ENCODE results near the gene GRK5. TPM values are rescaled to one million over a fixed set of nuclear protein-coding genes. Genes with fewer than 3 reads are reported as not detected.
A peak's percentile ranks its signal among the peaks of the same experiment; 100 is the strongest.

Gene GRK5
- total RNA-seq, 1 donor from 2014 or later: 4.3 TPM

- no peak for DNase-seq (ENCODE audit: low spot score)
- no peaks in the 10 kb centered on the region for H3K27me3 ChIP-seq
- no peak overlapping the region for H3K4me3 Mint-ChIP-seq
- no peaks in the 10 kb centered on the region for H3K36me3 ChIP-seq
- no peaks in the 10 kb centered on the region for H4K20me1 ChIP-seq (ENCODE audit: low read depth)
- no peak overlapping the region for H3K27ac ChIP-seq
- H3K4me3 ChIP-seq: no peak overlapping the region
- H3K27ac Mint-ChIP-seq: no peak overlapping the region
- no peaks in the 10 kb centered on the region for H3K9me3 ChIP-seq (ENCODE audit: low read depth)
- H3K4me2 ChIP-seq: no peak overlapping the region
- H3K9ac ChIP-seq: no peak overlapping the region
- H3K27me3 Mint-ChIP-seq (ENCODE audit: insufficient read depth, low read depth): peaks cover 3% of the 10 kb centered on the region
- no peaks in the 10 kb centered on the region for H3K36me3 Mint-ChIP-seq
- TF ChIP-seq EZH2phosphoT487 (IDR thresholded peaks at IDR 0.05) (no peak), CTCF (IDR thresholded peaks at IDR 0.05) (no peak), EZH2 (IDR thresholded peaks at IDR 0.05) (no peak)
- peaks cover 47% of the 10 kb centered on the region for H3K4me1 Mint-ChIP-seq
- H3K9me3 Mint-ChIP-seq: peaks cover 9% of the 10 kb centered on the region
- H3F3A ChIP-seq (ENCODE audit: low read depth): no peaks in the 10 kb centered on the region
- peaks cover 19% of the 10 kb centered on the region for H3K4me1 ChIP-seq
- H3K79me2 ChIP-seq (ENCODE audit: low read depth): no peaks in the 10 kb centered on the region
- H2AFZ ChIP-seq (replicated peaks): no peak overlapping the region
Observed at GRCh38 chr10:119256030-119256429, 48.7 kb downstream of the GRK5 start.

DNA sequence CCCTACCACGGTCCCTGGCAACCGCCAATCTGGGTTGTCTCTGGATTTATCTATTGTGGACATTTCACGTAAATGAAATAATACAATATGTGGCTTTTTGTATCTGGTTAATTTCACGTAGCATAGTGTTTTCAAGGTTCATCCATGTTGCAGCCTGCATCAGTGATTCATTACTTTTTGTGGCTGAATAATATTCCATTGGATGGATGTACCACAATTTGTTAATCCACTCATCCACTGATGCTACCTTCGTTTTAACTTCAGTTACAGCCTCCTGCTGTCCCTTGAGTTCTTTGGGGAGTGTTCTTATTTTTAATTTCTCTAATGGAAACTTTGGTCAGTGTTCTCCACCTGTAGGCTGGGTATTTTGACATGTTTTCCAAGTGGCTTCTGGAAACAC lies 49.5 kb downstream of the GRK5 start:
- TF ChIP-seq EZH2phosphoT487 (IDR thresholded peaks at IDR 0.05) (no peak), EZH2 (IDR thresholded peaks at IDR 0.05) (no peak), CTCF (IDR thresholded peaks at IDR 0.05) (no peak)
- peaks cover 11% of the 10 kb centered on the region for H3K9me3 Mint-ChIP-seq

DNA sequence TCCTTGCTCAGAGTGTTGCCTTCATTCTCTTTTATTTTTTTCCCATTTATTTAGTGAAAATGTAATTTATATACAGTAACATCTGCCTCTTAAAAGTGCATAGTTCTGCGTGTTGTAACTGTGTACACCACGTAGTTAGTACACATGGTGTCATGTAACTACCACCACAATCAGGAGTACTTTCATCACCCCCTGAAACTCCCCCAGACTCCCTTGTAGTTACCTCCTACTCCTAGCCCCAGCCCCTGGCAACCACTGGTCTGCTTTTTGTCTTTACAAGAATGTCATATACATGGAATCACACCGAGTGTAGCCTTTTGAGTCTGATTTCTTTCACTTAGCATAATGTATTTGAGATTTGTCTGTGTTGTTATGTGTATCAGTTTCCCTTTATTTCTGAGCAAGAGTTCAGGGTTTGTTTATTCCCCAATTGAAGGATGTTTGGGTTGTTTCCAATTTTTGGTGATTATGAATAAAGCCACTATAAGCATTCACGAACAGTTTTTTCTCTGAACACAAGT lies 50.6 kb downstream of the GRK5 start:
- DNase-seq (ENCODE audit: low spot score): no peak
- peaks cover 32% of the 10 kb centered on the region for H3K4me1 Mint-ChIP-seq
- H3K9me3 ChIP-seq (ENCODE audit: low read depth): no peaks in the 10 kb centered on the region
- no peak overlapping the region for H3K4me3 ChIP-seq
- H4K20me1 ChIP-seq (ENCODE audit: low read depth): no peaks in the 10 kb centered on the region
- H3K27me3 ChIP-seq: no peaks in the 10 kb centered on the region
- TF ChIP-seq EZH2phosphoT487 (IDR thresholded peaks at IDR 0.05): no peak
- no peak for TF ChIP-seq CTCF (IDR thresholded peaks at IDR 0.05)
- no peak for TF ChIP-seq EZH2 (IDR thresholded peaks at IDR 0.05)
- no peaks in the 10 kb centered on the region for H3F3A ChIP-seq (ENCODE audit: low read depth)
- no peak overlapping the region for H3K4me2 ChIP-seq
- no peak overlapping the region for H3K9ac ChIP-seq
- H3K4me3 Mint-ChIP-seq: no peak overlapping the region
- H3K36me3 ChIP-seq: no peaks in the 10 kb centered on the region
- H3K9me3 Mint-ChIP-seq: peaks cover 13% of the 10 kb centered on the region
- H3K36me3 Mint-ChIP-seq: peaks cover 4% of the 10 kb centered on the region
- no peaks in the 10 kb centered on the region for H3K79me2 ChIP-seq (ENCODE audit: low read depth)
- no peak overlapping the region for H2AFZ ChIP-seq (replicated peaks)
- H3K4me1 ChIP-seq: peaks cover 18% of the 10 kb centered on the region
- no peak overlapping the region for H3K27ac ChIP-seq
- peaks cover 6% of the 10 kb centered on the region for H3K27me3 Mint-ChIP-seq (ENCODE audit: insufficient read depth, low read depth)
- H3K27ac Mint-ChIP-seq: peak overlapping the region; percentile 54

More for the DNA sequence above, 49.5 kb downstream of the GRK5 start:
- H3F3A ChIP-seq (ENCODE audit: low read depth): no peaks in the 10 kb centered on the region
- no peak overlapping the region for H3K27ac ChIP-seq
- no peaks in the 10 kb centered on the region for H3K27me3 ChIP-seq
- Mint-ChIP-seq H3K4me3 (no peak overlapping the region), H3K4me1 (peaks cover 41% of the 10 kb centered on the region), H3K27me3 (ENCODE audit: insufficient read depth, low read depth) (peaks cover 3% of the 10 kb centered on the region), H3K27ac (no peak overlapping the region), H3K36me3 (peaks cover 3% of the 10 kb centered on the region)
- H2AFZ ChIP-seq (replicated peaks): no peak overlapping the region
- H3K4me2 ChIP-seq: no peak overlapping the region
- no peaks in the 10 kb centered on the region for H3K79me2 ChIP-seq (ENCODE audit: low read depth)
- H3K36me3 ChIP-seq: no peaks in the 10 kb centered on the region
- H3K9ac ChIP-seq: no peak overlapping the region
- H3K4me1 ChIP-seq: peaks cover 19% of the 10 kb centered on the region
- H3K4me3 ChIP-seq: no peak overlapping the region
- no peaks in the 10 kb centered on the region for H4K20me1 ChIP-seq (ENCODE audit: low read depth)
- no peaks in the 10 kb centered on the region for H3K9me3 ChIP-seq (ENCODE audit: low read depth)
- no peak for DNase-seq (ENCODE audit: low spot score)
